ENCODE data around the gene KCNIP1. TPM values are rescaled to one million over a fixed set of nuclear protein-coding genes. Genes with fewer than 3 reads are reported as not detected.

The KCNIP1 gene
- total and polyA plus RNA-seq, 4 donors, result 0.13 to 1.8 (median 0.72) TPM

GRCh38 chr5:170597872-170598271 lies 94.1 kb downstream of the KCNIP1 start:
- ATAC-seq (ENCODE audit: insufficient read depth, low FRiP score), result no peak

GRCh38 chr5:170599756-170600155 lies 95.9 kb downstream of the KCNIP1 start:
- no peak for TF ChIP-seq CTCF (IDR thresholded peaks at IDR 0.05; ENCODE audit: control extremely low read depth, extremely low read depth)
- Histone ChIP-seq H3K27me3 (ENCODE audit: control insufficient read depth in 3 of 3, insufficient read depth in 3 of 3, low read length in 2 of 3) (no peaks in the 10 kb centered on the region), H3K9ac (ENCODE audit: insufficient read depth in 1 of 2, low read length in 2 of 2) (no peak overlapping the region), H3K36me3 (ENCODE audit: control insufficient read depth in 4 of 4, insufficient read depth in 4 of 4, low read length in 4 of 4) (no peaks in the 10 kb centered on the region), H3K4me3 (no peak overlapping the region), H3K27ac (ENCODE audit: low read depth in 1 of 2, low read length in 1 of 2) (no peak overlapping the region), H3K9me3 (ENCODE audit: control insufficient read depth in 4 of 4, insufficient read depth in 3 of 4, low read length in 3 of 4) (no peaks in the 10 kb centered on the region), H3K4me1 (ENCODE audit: control insufficient read depth in 5 of 5, insufficient read depth in 5 of 5, low read length in 5 of 5) (peaks cover 3 to 23% (median 10%) of the 10 kb centered on the region in 5 donors)
- no peak for DNase-seq
- no peak for ATAC-seq (ENCODE audit: insufficient read depth, low FRiP score)
- WGBS, 2 donors, result 25 to 35% methylated on average over 2 of the region's 2 CpGs

More at GRCh38 chr5:170597872-170598271, 94.1 kb downstream of the KCNIP1 start:
- H3K4me3 ChIP-seq, result no peak overlapping the region
- WGBS, 2 donors, result 29 to 50% methylated on average over 8 of the region's 8 CpGs
- DNase-seq, result peak; percentile 84 to 93 (median 86)
- no peak for TF ChIP-seq CTCF (IDR thresholded peaks at IDR 0.05; ENCODE audit: control extremely low read depth, extremely low read depth)
- no peak overlapping the region for H3K27ac ChIP-seq (ENCODE audit: low read depth in 1 of 2, low read length in 1 of 2)
- no peaks in the 10 kb centered on the region for H3K36me3 ChIP-seq (ENCODE audit: control insufficient read depth in 4 of 4, insufficient read depth in 4 of 4, low read length in 4 of 4)
- no peaks in the 10 kb centered on the region for H3K27me3 ChIP-seq (ENCODE audit: control insufficient read depth in 3 of 3, insufficient read depth in 3 of 3, low read length in 2 of 3)
- no peaks in the 10 kb centered on the region for H3K9me3 ChIP-seq (ENCODE audit: control insufficient read depth in 4 of 4, insufficient read depth in 3 of 4, low read length in 3 of 4)
- no peak overlapping the region for H3K9ac ChIP-seq (ENCODE audit: insufficient read depth in 1 of 2, low read length in 2 of 2)
- peaks cover 3 to 23% (median 10%) of the 10 kb centered on the region in 5 donors for H3K4me1 ChIP-seq (ENCODE audit: control insufficient read depth in 5 of 5, insufficient read depth in 5 of 5, low read length in 5 of 5)

GRCh38 chr5:170601619-170602018 lies 97.8 kb downstream of the KCNIP1 start:
- no peak for ATAC-seq (ENCODE audit: insufficient read depth, low FRiP score)
- WGBS, 2 donors, result 82 to 88% methylated on average over 11 of the region's 11 CpGs

More at GRCh38 chr5:170601619-170602018, 97.8 kb downstream of the KCNIP1 start:
- H3K9me3 ChIP-seq (ENCODE audit: control insufficient read depth in 4 of 4, insufficient read depth in 3 of 4, low read length in 3 of 4), result no peaks in the 10 kb centered on the region
- peaks cover 0 to 2% (median 0%) of the 10 kb centered on the region in 3 donors for H3K27me3 ChIP-seq (ENCODE audit: control insufficient read depth in 3 of 3, insufficient read depth in 3 of 3, low read length in 2 of 3)
- no peaks in the 10 kb centered on the region for H3K36me3 ChIP-seq (ENCODE audit: control insufficient read depth in 4 of 4, insufficient read depth in 4 of 4, low read length in 4 of 4)
- peaks cover 3 to 23% (median 8%) of the 10 kb centered on the region in 5 donors for H3K4me1 ChIP-seq (ENCODE audit: control insufficient read depth in 5 of 5, insufficient read depth in 5 of 5, low read length in 5 of 5)
- DNase-seq, result no peak
- H3K27ac ChIP-seq (ENCODE audit: low read depth in 1 of 2, low read length in 1 of 2), result no peak overlapping the region
- H3K9ac ChIP-seq (ENCODE audit: insufficient read depth in 1 of 2, low read length in 2 of 2), result no peak overlapping the region
- no peak overlapping the region for H3K4me3 ChIP-seq
- no peak for TF ChIP-seq CTCF (IDR thresholded peaks at IDR 0.05; ENCODE audit: control extremely low read depth, extremely low read depth)

All from lung (tissue), 12 donors.